ENCODE results near the gene INHBA. TPM values are rescaled to one million over a fixed set of nuclear protein-coding genes. Genes with fewer than 3 reads are reported as not detected.

INHBA gene
- total and polyA plus RNA-seq, 9 of the 15 experiments (the other 6 are each of a cell fraction or from before 2014, with no cell fraction given): 0.02 to 0.04 TPM; not detected in 7

- intact Hi-C loops (cut with micrococcal nuclease) (loop anchor here (10.0 kb wide), 1 partner anchor 687 kb away; no protein-coding TSS in a partner anchor), in situ Hi-C loops (cut with MboI) (no loop called here)
- ChIA-PET POLR2A (no interaction called here), CTCF (ENCODE audit: low intra/inter-chr PET ratio) (no interaction called here)
- H4K20me1 ChIP-seq (replicated peaks; ENCODE audit: control insufficient read depth, insufficient read depth, low read length): no peaks in the 10 kb centered on the region
- DNase-seq (ENCODE audit: extremely low read depth in 1 of 4, low spot score in 3 of 4) (no peak), FAIRE-seq (no peak), ATAC-seq (no peak)
- no peaks in the 10 kb centered on the region for H3K9me3 ChIP-seq (replicated peaks; ENCODE audit: control insufficient read depth, insufficient read depth, low read depth, low read length)
- no peaks in the 10 kb centered on the region for H3K36me3 ChIP-seq (ENCODE audit: control insufficient read depth, insufficient read depth, low read length)
- no peaks in the 10 kb centered on the region for H3K9me1 ChIP-seq (ENCODE audit: control insufficient read depth, insufficient read depth, low read length)
- no peak overlapping the region for H3K9ac ChIP-seq (ENCODE audit: insufficient read depth in 1 of 2, low read depth in 2 of 2, low read length in 2 of 2)
- H3K4me2 ChIP-seq (ENCODE audit: insufficient read depth, low read length): no peak overlapping the region
- no peaks in the 10 kb centered on the region for H3K4me1 ChIP-seq (replicated peaks in 1 of 2; ENCODE audit: control insufficient read depth in 2 of 2, insufficient read depth in 2 of 2, low read length in 2 of 2)
- H2AFZ ChIP-seq (ENCODE audit: low read depth, low read length): no peak overlapping the region
- BruUV-seq (replicated peaks): no TSS peak
- no peak overlapping the region for H3K4me3 ChIP-seq
- no peaks in the 10 kb centered on the region for H3K79me2 ChIP-seq (ENCODE audit: control insufficient read depth, insufficient read depth, low read length)
- no peak overlapping the region for H3K27ac ChIP-seq (ENCODE audit: extremely low read depth, low read depth, low read length)
- H3K27me3 ChIP-seq (ENCODE audit: control insufficient read depth in 2 of 2, insufficient read depth in 2 of 2, low read length in 2 of 2): no peaks in the 10 kb centered on the region
- 3% methylated on average over 3 of the region's 3 CpGs for WGBS (ENCODE audit: insufficient coverage, low coverage, missing lambda C conversion rate)
- no peak for TF ChIP-seq PHF20 (IDR thresholded peaks at IDR 0.05; ENCODE audit: partially characterized antibody)
- no peak for TF ChIP-seq SP2 (IDR thresholded peaks at IDR 0.05; ENCODE audit: extremely low read depth, low read depth, low read length, poor library complexity, severe bottlenecking)
- no peak for TF ChIP-seq ZBTB17 (CRISPR knock-in tag; IDR thresholded peaks at IDR 0.05)
- no peak for TF ChIP-seq TCF7 (IDR thresholded peaks at IDR 0.05; ENCODE audit: borderline replicate concordance)
- TF ChIP-seq ARID4B (CRISPR knock-in tag; IDR thresholded peaks at IDR 0.05): no peak
- no peak for TF ChIP-seq ZFX (CRISPR knock-in tag; IDR thresholded peaks at IDR 0.05)
- no peak for TF ChIP-seq BMI1 (IDR thresholded peaks at IDR 0.05; ENCODE audit: low read length)
- no peak for TF ChIP-seq SMARCB1 (IDR thresholded peaks at IDR 0.05; ENCODE audit: insufficient read length, low read depth)
- TF ChIP-seq, protein P1, sequence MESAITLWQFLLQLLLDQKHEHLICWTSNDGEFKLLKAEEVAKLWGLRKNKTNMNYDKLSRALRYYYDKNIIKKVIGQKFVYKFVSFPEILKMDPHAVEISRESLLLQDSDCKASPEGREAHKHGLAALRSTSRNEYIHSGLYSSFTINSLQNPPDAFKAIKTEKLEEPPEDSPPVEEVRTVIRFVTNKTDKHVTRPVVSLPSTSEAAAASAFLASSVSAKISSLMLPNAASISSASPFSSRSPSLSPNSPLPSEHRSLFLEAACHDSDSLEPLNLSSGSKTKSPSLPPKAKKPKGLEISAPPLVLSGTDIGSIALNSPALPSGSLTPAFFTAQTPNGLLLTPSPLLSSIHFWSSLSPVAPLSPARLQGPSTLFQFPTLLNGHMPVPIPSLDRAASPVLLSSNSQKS (CRISPR knock-in tag; IDR thresholded peaks at IDR 0.05): no peak
- TF ChIP-seq SNAPC5 (CRISPR knock-in tag; IDR thresholded peaks at IDR 0.05): no peak
- TF ChIP-seq STAT5A (IDR thresholded peaks at IDR 0.05; ENCODE audit: borderline replicate concordance, low read length): no peak
- no peak for TF ChIP-seq ZNF277 (CRISPR knock-in tag; IDR thresholded peaks at IDR 0.05; ENCODE audit: borderline replicate concordance)
- no peak for TF ChIP-seq DDX20 (tag; IDR thresholded peaks at IDR 0.05; ENCODE audit: low read depth)
- TF ChIP-seq LEF1 (IDR thresholded peaks at IDR 0.05): no peak
- no peak for TF ChIP-seq ESRRB (CRISPR knock-in tag; IDR thresholded peaks at IDR 0.05; ENCODE audit: borderline replicate concordance)
Observed at GRCh38 chr7:41691286-41692190, 11.4 kb downstream of the INHBA start.
